ENCODE data around the gene C5orf15. TPM values are rescaled to one million over a fixed set of nuclear protein-coding genes. Genes with fewer than 3 reads are reported as not detected.

C5orf15 gene
- total RNA-seq, 2 experiments from 2014 or later = 19.1 to 24.8 TPM

- POLR2A ChIA-PET = interaction anchor here (1.5 kb wide), 1 partner anchor 17 kb away, joined by 3 read pairs; no protein-coding TSS in a partner anchor
- Mint-ChIP-seq H3K9me3 (no peaks in the 10 kb centered on the region), H3K36me3 (no peaks in the 10 kb centered on the region), H3K27me3 (no peaks in the 10 kb centered on the region), H3K4me1 (peaks cover 12% of the 10 kb centered on the region), H3K27ac (no peak overlapping the region), H3K4me3 (no peak overlapping the region)
- DNase-seq = no peak
- ATAC-seq (ENCODE audit: low read depth) = no peak
These were observed 32.8 kb downstream of the C5orf15 start for GRCh38 chr5:133935667-133935940.

- ATAC-seq (ENCODE audit: low read depth) (no peak), DNase-seq (no peak)
- POLR2A ChIA-PET = interaction anchor here (1.5 kb wide), 1 partner anchor 18 kb away, joined by 3 read pairs; no protein-coding TSS in a partner anchor
- peaks cover 14% of the 10 kb centered on the region for H3K4me1 Mint-ChIP-seq
- no peaks in the 10 kb centered on the region for H3K9me3 Mint-ChIP-seq
- H3K27me3 Mint-ChIP-seq = no peaks in the 10 kb centered on the region
- H3K4me3 Mint-ChIP-seq = no peak overlapping the region
- no peak overlapping the region for H3K27ac Mint-ChIP-seq
- no peaks in the 10 kb centered on the region for H3K36me3 Mint-ChIP-seq
These were observed 33.4 kb downstream of the C5orf15 start for GRCh38 chr5:133934822-133935666.

GRCh38 chr5:133934311-133934710 is 34.1 kb downstream of the C5orf15 start:
- DNase-seq (no peak), ATAC-seq (ENCODE audit: low read depth) (no peak)
- POLR2A ChIA-PET = interaction anchor here (1.5 kb wide), 1 partner anchor 19 kb away, joined by 3 read pairs; no protein-coding TSS in a partner anchor
- Mint-ChIP-seq H3K4me3 (no peak overlapping the region), H3K27ac (no peak overlapping the region), H3K36me3 (no peaks in the 10 kb centered on the region), H3K27me3 (no peaks in the 10 kb centered on the region), H3K4me1 (peaks cover 11% of the 10 kb centered on the region), H3K9me3 (no peaks in the 10 kb centered on the region)

GRCh38 chr5:133933670-133934295 is 34.6 kb downstream of the C5orf15 start:
- peak overlapping the region; percentile 51 for H3K27ac Mint-ChIP-seq
- no peaks in the 10 kb centered on the region for H3K27me3 Mint-ChIP-seq
- peaks cover 11% of the 10 kb centered on the region for H3K4me1 Mint-ChIP-seq
- ATAC-seq (ENCODE audit: low read depth) (no peak), DNase-seq (no peak)
- H3K36me3 Mint-ChIP-seq = no peaks in the 10 kb centered on the region
- POLR2A ChIA-PET = no interaction called here
- no peaks in the 10 kb centered on the region for H3K9me3 Mint-ChIP-seq
- H3K4me3 Mint-ChIP-seq = no peak overlapping the region

GRCh38 chr5:133933169-133933509 is 35.3 kb downstream of the C5orf15 start:
- Mint-ChIP-seq H3K36me3 (no peaks in the 10 kb centered on the region), H3K27ac (no peak overlapping the region), H3K27me3 (no peaks in the 10 kb centered on the region), H3K4me1 (peaks cover 11% of the 10 kb centered on the region), H3K4me3 (no peak overlapping the region), H3K9me3 (no peaks in the 10 kb centered on the region)
- POLR2A ChIA-PET = no interaction called here
- no peak for ATAC-seq (ENCODE audit: low read depth)
- no peak for DNase-seq

- H3K9me3 Mint-ChIP-seq = no peaks in the 10 kb centered on the region
- DNase-seq = no peak
- POLR2A ChIA-PET = no interaction called here
- no peaks in the 10 kb centered on the region for H3K36me3 Mint-ChIP-seq
- H3K4me3 Mint-ChIP-seq = no peak overlapping the region
- H3K4me1 Mint-ChIP-seq = peaks cover 11% of the 10 kb centered on the region
- H3K27me3 Mint-ChIP-seq = no peaks in the 10 kb centered on the region
- no peak for ATAC-seq (ENCODE audit: low read depth)
- H3K27ac Mint-ChIP-seq = no peak overlapping the region
These were observed 35.8 kb downstream of the C5orf15 start for GRCh38 chr5:133932441-133933168.

GRCh38 chr5:133931546-133931945 is 36.9 kb downstream of the C5orf15 start:
- POLR2A ChIA-PET = no interaction called here

GRCh38 chr5:133930813-133931090 is 37.7 kb downstream of the C5orf15 start:
- Mint-ChIP-seq H3K27me3 (no peaks in the 10 kb centered on the region), H3K9me3 (no peaks in the 10 kb centered on the region), H3K4me1 (peaks cover 11% of the 10 kb centered on the region), H3K27ac (peak overlapping the region; percentile 93), H3K36me3 (no peaks in the 10 kb centered on the region), H3K4me3 (peak overlapping the region; percentile 79)
- POLR2A ChIA-PET = interaction anchor here (1.4 kb wide), 1 partner anchor 16 kb away, joined by 6 read pairs; no protein-coding TSS in a partner anchor
- ATAC-seq (ENCODE audit: low read depth) (no peak), DNase-seq (no peak)

More at GRCh38 chr5:133931546-133931945, 36.9 kb downstream of the C5orf15 start:
- no peak for ATAC-seq (ENCODE audit: low read depth)
- Mint-ChIP-seq H3K4me1 (peaks cover 11% of the 10 kb centered on the region), H3K4me3 (no peak overlapping the region), H3K9me3 (no peaks in the 10 kb centered on the region), H3K27ac (peak overlapping the region; percentile 50), H3K27me3 (no peaks in the 10 kb centered on the region), H3K36me3 (no peaks in the 10 kb centered on the region)
- no peak for DNase-seq

- Mint-ChIP-seq H3K4me3 (peak overlapping the region; percentile 79), H3K4me1 (peaks cover 11% of the 10 kb centered on the region), H3K36me3 (no peaks in the 10 kb centered on the region), H3K9me3 (no peaks in the 10 kb centered on the region), H3K27ac (peak overlapping the region; percentile 93), H3K27me3 (no peaks in the 10 kb centered on the region)
- peak; percentile 56 for DNase-seq
- ATAC-seq (ENCODE audit: low read depth) = peak; percentile 78
- POLR2A ChIA-PET = interaction anchor here (0.8 to 1.4 kb wide), 2 partner anchors 17 to 32 kb away, joined by 4 to 6 read pairs; no protein-coding TSS in a partner anchor
These were observed 38.2 kb downstream of the C5orf15 start for GRCh38 chr5:133930061-133930812.

GRCh38 chr5:133928587-133929393 is 39.6 kb downstream of the C5orf15 start:
- ATAC-seq (ENCODE audit: low read depth) (no peak), DNase-seq (no peak)
- no peaks in the 10 kb centered on the region for H3K9me3 Mint-ChIP-seq
- peaks cover 3% of the 10 kb centered on the region for H3K27me3 Mint-ChIP-seq
- POLR2A ChIA-PET = no interaction called here
- H3K4me3 Mint-ChIP-seq = no peak overlapping the region
- H3K36me3 Mint-ChIP-seq = no peaks in the 10 kb centered on the region
- peak overlapping the region; percentile 52 for H3K27ac Mint-ChIP-seq
- H3K4me1 Mint-ChIP-seq = peaks cover 10% of the 10 kb centered on the region

- ATAC-seq (ENCODE audit: low read depth) (no peak), DNase-seq (no peak)
- Mint-ChIP-seq H3K4me3 (no peak overlapping the region), H3K27ac (no peak overlapping the region), H3K36me3 (no peaks in the 10 kb centered on the region), H3K27me3 (peaks cover 3% of the 10 kb centered on the region), H3K4me1 (peaks cover 7% of the 10 kb centered on the region), H3K9me3 (no peaks in the 10 kb centered on the region)
- POLR2A ChIA-PET = no interaction called here
These were observed 40.9 kb downstream of the C5orf15 start for GRCh38 chr5:133927300-133928180.
